Measurements from ENCODE around the gene CCDC141.
A peak's percentile ranks its signal among the peaks of the same experiment; 100 is the strongest.

The CCDC141 gene

DNA sequence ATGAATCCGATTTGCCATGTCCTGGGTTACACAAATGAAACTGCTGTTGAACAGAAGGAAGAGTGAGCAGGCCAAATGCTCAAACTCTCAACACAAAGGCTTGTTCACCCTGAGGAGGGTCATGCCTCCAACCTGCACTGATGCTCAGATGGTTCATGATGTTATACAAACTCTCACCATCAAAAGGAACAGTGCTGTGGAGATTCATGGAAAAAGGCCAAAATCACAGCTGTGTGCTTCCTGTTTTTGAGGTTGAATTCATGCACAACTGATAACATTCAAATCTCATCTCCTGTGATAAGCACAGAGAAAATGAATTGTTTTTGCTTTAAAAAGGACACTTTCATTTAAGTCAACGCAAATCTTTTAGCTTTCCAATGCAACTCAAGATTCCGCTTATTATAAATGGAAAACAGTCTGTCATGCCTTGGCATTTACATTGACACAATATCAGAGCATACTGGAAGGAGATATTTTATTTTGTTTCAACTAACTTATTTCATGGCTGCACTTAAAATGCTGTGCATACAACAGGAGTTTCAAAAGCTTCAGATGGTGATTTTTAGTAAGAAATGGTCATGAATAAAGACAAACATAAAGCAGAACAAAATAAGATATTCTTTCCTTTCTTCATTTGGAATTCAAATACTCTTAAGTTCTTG lies 220.5 kb downstream of the CCDC141 start:
- DNase-seq (ENCODE audit: low read depth) = peak; percentile 5

DNA sequence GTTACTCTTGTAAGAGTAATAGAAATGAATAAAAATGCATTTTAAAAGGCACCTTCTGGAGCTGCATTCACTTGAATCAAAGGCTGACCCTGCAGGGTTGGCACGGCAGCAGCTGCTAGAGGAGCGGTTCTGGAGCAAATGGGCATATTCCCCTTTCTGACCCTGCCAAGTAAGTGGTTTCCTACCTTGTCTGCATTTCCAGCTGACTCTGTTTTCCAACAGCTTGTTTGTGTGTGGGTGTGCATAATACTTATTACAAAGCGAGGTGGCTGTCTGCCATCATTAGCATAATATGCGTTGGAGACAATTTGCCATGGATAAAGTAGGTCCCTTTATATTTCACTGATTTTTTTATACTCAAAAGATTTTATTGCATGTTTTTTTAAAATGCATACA lies 221.5 kb downstream of the CCDC141 start:
- no peak for DNase-seq (ENCODE audit: low read depth)

DNA sequence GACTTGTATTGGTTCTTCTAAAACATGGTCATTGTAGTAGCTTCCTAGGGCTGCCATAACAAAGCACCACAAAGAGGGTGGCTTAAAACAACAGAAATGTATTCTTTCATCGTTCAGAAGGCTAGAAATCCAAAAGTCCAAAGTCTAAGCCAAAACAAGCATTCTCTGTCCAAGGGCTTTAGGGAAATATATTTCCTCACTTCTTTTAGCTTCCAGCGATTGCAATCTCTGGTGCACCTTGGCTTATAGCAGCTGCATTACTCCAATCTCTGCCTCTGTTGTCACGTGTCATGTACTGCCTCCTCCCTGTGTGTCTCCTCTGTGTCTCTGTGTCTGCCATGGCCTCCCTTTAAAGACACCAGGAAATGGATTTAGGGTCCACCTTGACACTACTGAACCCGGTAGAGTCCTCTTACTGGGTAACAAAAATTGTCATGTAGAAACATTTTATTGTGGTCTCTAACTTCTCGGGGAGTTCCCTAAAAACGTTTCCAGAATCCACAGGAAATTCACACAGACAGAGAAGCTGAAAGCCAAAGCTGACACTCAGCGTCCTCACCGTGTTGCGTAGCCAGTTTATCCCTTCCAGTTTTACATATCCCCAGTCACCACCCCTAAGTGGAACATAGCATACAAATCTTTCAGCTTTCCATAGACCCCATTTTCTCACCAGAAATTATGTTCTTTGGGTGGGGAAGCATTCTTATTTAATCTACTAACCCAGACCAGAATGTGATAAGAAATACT lies 222.0 kb downstream of the CCDC141 start:
- DNase-seq (ENCODE audit: low read depth) = no peak

DNA sequence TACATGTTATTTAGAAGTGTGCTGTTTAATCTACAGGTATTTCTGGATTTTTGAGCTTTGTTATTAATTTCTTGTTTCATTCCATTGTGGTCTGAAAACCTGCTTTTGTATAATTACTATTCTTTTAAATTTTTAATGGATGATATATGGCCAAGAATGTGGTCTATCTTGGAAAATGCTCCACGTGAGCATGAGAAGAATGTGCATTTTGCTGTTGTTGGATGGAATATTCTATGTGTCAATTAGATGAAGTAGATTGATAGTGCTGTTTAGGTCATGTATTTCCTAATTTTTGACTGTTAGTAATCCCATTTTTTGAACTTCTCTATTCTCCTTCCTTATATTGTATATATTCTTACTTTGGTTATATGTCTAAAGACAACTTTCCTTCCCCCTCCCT lies 222.8 kb downstream of the CCDC141 start:
- no peak for DNase-seq (ENCODE audit: low read depth)

DNA sequence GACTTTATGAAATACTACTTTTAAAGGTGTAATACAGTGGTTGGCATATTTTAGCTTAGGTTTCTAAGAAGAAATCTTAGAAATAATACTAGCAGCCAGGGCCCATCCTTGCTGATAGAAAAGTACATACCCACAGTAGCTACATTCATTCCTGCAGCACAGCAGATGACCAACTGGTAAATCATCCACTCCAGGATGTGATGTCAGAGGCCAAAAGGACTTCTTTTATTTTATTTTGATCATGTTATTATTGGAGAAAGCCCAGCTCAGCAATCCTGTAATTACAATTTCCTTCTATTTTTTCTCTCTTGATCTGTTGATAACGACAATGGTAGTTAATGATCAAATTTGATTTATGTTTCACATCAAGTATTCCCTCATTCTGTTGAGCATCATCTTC lies 224.8 kb downstream of the CCDC141 start:
- peak; percentile 1 for DNase-seq (ENCODE audit: low read depth)

DNA sequence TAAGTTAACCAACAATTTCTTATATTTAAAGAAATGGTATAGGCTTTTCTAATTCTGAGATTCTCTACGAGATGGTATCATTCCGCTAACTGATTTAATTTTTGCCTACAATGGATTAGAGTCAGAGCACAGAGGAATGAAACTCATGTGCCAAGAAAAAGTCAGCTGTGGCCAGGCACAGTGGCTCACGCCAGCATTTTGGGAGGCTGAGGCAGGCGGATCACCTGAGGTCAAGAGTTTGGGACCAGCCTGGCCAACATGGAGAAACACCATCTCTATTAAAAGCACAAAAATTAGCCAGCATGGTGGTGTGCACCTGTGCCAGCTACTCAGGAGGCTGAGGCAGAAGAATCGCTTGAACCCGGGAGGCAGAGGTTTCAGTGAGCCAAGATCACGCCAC lies 225.8 kb downstream of the CCDC141 start:
- no peak for DNase-seq (ENCODE audit: low read depth)

DNA sequence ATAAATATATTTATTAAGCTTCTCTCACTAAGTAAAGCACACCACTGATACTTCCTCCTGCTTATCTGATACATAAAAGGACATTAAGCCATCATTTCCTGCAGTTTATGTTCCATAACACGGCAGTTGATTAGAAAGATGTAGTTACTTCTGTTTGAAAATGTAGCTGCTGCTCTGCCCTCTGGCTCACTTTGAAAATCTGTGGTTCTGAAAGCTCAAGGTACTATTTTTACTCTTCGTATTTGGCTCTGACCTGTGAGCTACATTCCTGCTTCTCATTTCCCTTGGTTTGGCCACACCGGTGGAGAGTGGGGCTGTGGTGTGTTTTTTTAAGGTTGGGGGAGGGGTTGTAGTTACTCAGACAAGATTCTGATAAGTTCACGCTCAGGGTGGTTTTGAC lies 229.9 kb downstream of the CCDC141 start:
- no peak for DNase-seq (ENCODE audit: low read depth)

DNA sequence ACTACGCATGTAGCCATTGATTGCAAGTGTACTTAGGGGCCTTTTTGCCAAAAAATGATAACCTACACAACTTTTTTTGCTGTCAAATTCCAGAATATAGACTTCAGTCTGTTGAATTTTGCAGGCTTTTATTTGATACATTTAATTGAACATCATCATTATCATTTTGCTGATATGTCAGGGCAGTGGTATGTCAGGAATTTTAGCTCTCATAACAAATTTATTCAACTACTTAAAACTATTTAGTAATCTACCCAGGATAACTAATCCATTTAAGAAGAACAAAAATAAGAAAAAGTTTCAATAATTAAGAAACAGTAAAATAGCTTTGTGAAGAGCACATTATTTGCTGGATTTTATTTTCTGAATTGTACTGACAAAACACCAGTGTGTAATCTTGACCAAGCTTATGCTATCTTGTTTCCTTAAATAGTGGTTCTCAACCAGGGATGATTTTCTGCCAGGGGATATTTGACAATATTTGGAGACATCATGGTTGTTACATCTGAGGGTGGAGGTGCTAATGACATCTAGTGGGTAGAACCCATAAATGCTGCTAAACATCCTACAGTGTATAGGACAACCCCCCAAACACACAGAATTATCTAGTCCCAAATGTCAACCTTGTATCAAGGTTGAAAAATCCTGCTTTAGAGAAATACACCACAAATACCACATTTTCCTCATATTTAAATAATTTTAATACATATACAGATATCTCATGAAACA lies 230.6 kb downstream of the CCDC141 start:
- DNase-seq (ENCODE audit: low read depth) = no peak

DNA sequence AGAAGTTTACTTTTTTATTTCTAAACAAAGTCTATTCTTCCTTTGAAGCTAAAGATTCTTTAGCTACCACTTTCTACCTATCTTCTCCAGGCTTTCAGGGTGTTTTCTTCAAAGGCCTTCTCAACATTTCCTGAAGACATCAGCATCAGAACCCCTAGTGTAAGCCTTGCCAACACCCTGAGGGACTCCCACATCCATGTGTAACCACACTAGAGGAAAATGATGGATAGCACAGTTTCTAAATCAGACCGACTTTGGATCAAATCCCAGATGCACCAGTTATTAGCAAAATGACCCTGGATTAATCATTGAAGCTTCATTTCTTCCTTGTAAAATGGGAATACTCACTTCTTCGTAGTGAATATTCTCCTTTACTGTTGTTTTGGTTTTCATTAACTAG lies 238.0 kb downstream of the CCDC141 start:
- no peak for DNase-seq (ENCODE audit: low read depth)

DNA sequence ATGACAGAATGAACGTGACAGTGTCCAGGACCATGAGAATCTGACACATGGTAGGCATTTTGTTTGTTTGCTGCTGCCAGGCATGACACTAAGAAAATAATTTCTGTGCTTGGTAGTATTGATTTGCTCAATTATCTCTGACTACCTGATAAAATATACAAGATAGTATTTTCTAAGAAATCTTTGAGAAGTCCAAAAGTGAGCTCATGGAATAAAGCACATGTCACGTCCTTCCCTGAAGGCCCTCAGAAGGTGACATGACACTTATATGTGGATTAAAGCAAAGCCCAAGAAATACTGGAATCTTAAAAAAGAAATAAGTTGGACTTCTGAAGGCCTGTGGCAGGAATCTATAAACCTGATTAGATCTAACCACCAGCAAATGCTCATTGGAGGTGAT lies 238.9 kb downstream of the CCDC141 start:
- DNase-seq (ENCODE audit: low read depth) = no peak

DNA sequence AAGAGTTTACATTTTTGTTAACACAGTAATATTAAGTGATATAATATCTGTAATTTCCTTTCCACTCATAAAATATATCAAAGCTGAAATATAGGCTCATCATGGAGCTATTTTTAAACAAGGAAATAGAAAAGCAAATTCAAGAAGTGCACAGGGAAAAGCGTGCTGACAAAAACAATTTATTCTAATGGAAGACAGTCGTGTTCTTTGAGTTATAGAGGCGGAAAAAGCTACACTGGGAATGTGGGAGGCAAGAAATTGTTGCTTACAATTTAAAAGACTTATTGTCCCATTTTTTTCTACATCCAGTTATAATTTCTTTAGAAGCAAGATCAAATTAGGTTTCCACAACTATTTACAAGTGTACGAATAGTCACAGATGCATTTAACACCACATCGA lies 239.5 kb downstream of the CCDC141 start:
- DNase-seq (ENCODE audit: low read depth) = no peak

DNA sequence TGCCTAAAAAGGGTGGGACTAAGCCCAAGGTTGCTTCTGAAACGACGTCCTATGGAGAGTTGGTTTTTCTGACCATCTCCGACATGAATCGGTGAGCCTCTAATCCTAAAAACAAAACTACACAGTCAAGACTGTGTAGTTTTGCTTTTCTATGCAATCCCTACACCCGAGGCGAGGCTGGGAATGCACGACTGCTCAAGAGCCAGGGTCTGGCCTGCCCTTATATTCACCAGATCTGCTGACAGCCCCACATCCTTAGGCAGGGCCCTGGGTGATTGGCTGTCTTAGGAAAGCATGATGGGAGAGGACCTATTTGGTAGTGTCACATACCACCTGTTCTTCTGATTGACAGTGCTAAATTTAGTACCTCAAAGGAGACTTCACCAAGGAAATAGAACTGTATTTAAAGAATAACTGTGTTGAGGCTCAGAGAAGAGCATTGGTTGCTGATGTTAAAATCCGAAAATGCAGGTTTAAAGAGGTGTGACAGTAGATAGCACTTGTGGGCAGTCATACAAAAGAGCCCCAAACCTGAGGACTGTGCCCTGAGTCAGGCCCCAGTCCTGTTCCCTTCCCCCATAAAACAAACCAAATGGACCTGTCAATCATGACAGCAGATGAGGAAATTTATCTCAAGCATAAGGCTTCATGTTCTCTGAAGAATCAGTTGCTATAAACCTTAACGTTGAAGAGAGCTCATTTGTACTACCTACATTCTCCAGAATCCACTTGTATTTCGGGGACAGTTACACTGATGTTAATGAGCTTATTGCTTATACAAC lies 242.5 kb downstream of the CCDC141 start, which contains the start of gene TTN:
TTN (minus strand) TSS at position 197 of the 782 bp plus-strand sequence. CDS start 2,781 bp downstream, outside the sequence.
- DNase-seq (ENCODE audit: low read depth) = no peak

DNA sequence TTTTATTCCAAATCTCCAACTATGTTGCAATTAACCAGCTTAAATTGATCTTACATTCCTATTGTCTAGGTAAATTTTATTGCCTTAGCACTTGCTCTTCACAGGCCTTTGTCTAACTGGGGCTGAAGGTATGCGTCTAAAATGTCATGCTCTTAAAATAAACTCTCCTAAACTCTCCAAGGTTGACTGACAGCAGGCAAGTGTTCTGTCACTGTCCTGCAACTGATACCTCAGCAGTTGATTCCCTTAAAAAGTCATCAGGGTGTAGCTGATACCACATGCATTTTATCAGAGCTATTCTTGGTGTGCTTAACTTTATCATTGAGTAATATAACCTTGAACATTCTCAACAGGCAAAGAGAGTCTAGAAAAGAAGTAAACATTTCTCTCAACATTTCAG lies 243.4 kb downstream of the CCDC141 start:
- no peak for DNase-seq (ENCODE audit: low read depth)

DNA sequence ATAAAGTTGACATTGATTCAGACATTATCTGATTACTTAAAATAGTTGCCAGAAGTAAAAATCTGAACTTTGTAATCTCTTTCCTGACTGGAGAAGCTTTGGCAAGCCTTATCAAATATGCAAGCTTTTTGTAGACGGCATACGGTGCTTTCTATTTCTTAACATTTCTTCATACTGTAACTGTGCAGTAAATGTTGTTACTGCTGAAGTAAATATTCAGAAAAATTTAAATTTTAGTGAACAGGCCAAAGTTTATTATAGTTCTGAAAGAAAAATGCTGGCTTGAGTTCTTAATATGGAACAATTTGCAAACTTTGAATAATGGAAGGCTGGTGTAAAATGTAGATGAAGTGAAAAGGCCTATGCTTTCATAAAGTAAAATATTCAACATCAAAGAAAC lies 244.5 kb downstream of the CCDC141 start:
- no peak for DNase-seq (ENCODE audit: low read depth)

DNA sequence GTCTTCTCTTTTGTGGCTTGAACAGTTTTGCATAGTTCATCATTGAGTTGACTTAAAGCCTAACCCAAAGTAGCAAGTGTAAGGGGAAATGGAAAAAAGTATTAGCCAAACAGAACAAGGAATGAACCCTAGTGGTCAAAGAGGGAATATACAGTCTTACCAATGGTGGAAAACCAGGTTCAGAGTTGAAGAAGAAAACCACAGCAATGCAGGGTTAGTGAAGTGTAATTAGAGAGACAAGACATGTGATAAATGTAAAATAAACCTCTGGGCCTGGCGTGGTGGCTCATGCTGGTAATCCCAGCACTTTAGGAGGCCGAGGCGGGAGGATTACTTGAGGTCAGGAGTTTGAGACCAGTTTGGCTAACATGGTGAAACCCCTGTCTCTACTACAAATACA lies 245.1 kb downstream of the CCDC141 start:
- peak; percentile 47 for DNase-seq (ENCODE audit: low read depth)

DNA sequence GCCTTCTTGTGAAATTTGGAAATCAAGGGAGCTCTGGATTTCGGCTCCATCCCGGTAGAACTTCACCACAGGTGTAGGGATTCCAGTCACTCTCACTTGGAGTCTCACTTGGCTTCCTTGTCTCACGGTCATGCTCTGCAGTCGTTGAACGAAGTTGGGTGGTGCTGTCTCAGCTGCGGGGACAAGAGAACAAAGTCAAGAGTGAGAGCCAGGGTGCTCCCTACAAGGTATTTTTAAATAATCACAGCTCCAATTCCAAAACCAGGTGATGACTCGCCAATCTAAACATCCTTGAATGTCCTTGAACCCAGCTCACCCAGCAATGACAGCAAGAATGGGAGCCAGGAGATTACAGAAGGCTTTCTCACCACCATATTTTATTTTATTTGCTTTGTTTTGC lies 249.4 kb downstream of the CCDC141 start:
- no peak for DNase-seq (ENCODE audit: low read depth)

DNA sequence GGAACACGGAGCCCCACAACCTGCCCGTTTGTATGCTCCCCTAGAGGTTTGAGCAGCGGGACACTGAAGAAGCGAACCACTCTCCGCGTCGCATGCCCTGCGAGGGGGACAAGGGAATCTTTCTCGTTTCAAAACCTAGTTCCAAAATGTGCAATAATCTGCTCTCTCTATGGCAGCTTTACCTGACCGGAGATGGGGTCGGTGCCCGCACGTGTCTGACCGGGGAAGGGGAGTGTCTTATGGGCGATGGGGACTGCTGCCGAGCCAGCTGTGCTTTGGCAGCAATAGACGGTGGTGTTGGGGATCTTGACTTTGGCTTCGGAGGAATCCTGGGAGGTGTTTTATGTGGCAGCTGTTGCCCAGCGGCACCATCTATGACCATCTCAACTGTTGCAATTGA lies 250.6 kb downstream of the CCDC141 start:
- no peak for DNase-seq (ENCODE audit: low read depth)

DNA sequence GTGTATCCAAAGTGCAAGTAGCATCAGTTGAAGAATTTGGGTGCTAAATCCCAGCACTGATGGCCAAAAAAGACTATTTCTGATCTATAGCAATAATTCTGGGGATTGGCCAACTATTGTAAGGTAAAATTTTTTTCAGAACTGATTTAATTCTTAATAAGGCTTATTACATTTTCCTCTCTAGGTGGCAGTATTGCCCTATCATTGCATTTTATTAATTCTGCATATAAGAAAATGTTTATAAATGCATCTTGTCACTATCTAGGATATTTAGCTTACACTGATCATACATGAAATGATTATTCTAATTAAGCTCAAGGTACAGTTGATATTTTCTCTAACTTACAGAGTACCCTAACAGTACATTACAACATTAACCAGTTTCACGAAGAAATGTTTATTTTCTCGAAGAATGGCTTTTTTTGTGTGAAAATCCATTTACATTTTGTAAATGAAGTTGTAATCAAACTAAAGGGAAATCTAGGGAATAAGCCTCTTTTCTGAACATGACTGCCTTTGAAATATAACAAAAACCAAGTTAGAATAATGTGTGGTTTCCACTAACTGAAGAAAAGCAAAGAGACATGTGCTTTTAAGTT lies 253.8 kb downstream of the CCDC141 start:
- DNase-seq (ENCODE audit: low read depth) = peak; percentile 30

DNA sequence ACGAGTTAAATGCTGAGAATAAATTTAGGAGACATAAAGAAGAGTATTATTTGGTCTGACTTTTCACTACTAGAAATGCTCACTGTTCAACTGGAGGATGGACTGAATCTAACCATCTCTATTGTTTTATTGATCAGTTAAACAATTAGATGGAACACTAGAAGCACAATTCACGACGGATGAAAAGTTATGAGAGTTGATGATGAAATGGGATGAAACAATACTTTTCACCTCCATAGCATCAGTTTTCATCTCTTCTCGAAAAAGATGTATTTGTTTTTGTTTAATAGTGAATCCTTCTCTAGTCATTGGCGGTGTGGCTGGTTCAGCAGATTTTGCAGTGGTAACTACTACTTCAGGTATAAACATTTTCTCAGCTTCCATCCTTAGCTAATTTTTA lies 262.0 kb downstream of the CCDC141 start:
- no peak for DNase-seq (ENCODE audit: low read depth)

DNA sequence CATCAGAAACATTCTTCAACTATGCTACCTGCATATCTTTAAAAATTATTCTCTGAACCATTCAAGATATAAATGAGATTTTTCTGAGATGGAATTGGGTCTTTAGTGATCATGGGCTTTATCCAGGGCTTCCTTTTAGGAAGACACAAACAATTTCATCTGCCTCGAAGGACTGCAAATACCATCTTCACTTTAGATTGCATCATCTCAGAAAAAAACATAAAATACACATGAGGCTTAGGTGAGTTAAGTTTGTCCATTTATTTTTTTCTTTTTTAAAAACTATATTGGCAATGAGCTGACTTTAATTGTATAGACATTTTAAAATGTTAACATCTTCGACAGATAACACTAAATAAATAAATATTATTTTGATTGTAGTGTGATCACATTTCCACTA lies 262.8 kb downstream of the CCDC141 start:
- no peak for DNase-seq (ENCODE audit: low read depth)

DNA sequence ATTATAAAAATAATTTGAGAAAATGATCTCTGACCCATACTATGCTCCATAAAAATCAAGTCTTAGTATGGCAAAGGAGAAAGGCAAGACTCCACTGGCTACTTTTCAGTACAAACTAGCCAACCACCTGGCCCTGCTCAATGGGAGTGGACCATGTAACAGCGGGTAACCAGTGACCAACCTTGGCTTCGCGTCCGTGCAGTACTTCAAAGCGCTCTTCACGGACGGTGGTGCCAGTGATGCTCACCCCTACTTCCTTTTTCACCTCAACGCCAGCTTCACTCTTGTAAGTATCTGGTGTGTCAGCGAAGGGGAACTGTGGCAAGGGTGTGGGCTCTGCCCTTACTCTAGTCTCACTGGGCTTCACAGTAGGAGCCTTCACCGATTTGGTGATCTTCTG lies 266.0 kb downstream of the CCDC141 start:
- DNase-seq (ENCODE audit: low read depth) = no peak

DNA sequence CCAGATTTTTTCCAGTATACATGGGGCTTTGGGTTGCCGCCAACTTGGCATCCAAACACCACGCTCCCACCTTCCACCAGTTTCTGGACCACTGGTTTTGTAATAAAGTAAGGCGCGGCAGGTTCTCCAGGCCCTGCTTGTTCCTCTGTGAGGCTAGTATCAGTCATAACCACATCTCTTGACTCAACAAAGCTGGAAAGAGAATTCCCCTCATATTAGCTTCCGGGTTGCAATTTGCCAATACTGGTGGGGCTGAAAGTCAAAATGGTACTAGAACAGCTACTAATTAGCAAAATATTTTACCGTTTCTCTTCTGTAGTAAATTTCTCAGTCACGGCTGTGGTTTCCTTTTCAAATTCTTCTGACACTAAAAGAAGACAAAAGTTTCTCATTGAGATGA lies 267.7 kb downstream of the CCDC141 start:
- no peak for DNase-seq (ENCODE audit: low read depth)
